Measurements from ENCODE around the gene GOLGA6L10.

DNA sequence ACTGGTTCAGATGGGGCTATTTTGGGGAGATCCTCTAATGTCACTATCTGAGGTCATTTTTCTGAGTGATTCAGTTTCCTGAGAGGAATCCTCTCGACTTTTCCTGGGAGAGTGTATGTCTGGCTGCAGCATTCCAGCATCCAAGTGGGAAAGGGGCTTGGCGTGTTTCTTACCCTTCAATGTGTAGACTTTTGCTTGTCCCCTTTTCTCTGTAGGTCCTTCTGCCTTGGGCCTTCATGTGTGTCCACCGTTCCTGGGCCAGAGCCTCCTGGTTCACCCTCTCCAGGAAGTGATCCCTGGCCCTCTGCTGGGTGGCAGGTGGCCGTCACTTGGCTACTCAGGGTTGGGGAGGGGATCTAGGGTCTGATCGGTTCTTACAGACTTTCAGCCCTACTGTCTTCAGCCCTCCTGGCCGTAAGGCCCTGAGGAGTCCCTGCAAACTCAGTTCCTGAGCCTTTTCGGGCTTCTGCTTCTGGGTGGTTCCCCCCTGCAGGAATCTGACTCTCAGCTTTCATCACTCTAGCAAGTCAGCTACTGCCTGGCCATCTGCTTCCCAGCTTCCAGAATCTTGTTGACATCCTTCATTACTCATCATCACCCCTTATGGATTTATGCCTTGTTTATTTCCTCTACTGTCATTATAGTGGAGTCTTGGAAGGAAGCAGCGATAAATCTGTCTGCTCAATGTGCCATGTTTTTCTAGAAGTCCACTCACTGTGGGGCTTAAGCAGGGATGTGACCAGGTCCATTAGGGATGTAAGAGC is 36.5 kb downstream of the GOLGA6L10 start:
- TF ChIP-seq CTCF (conservative IDR thresholded peaks at IDR 0.05) (no peak), ZFX (IDR thresholded peaks at IDR 0.05) (no peak)

Data from C4-2B (cell line).